NCI-H226 (cell line): ENCODE data around the gene MRPS30.
"Not testable (repeated sequence)": the region's sequence is repeated elsewhere in the genome, so short reads cannot be mapped to it uniquely, and the experiment has no call there.

Experiments
- DNase-seq: peaks from one replicate; pipeline ENCODE4 v3.0.0-alpha.2; 2015

Gene MRPS30

GRCh38 chr5:44808435-44809214, at the start of gene MRPS30:
TSS of gene MRPS30 (plus strand) at chr5:44808947. CDS start at chr5:44808963, 16 bp downstream.
- DNase-seq: peak; percentile 98

GRCh38 chr5:44769200-44769876, 39.4 kb upstream of the MRPS30 start:
- DNase-seq: no peak

- DNase-seq: no peak
These were observed 38.9 kb upstream of the MRPS30 start for GRCh38 chr5:44769877-44770209.

GRCh38 chr5:44770780-44771717, 37.7 kb upstream of the MRPS30 start:
- no peak for DNase-seq

- DNase-seq: not testable (repeated sequence)
These were observed 36.4 kb upstream of the MRPS30 start for GRCh38 chr5:44772397-44772796.

GRCh38 chr5:44774279-44774880, 34.4 kb upstream of the MRPS30 start:
- DNase-seq: peak; percentile 7

GRCh38 chr5:44779167-44779566, 29.6 kb upstream of the MRPS30 start:
- no peak for DNase-seq

- no peak for DNase-seq
These were observed 25.0 kb upstream of the MRPS30 start for GRCh38 chr5:44783634-44784315.

- DNase-seq: no peak
These were observed 21.0 kb upstream of the MRPS30 start for GRCh38 chr5:44787731-44788130.

- peak; percentile 67 for DNase-seq
These were observed 19.3 kb upstream of the MRPS30 start for GRCh38 chr5:44789372-44789995.

- DNase-seq: not testable (repeated sequence)
These were observed 16.6 kb upstream of the MRPS30 start for GRCh38 chr5:44792031-44792673.

GRCh38 chr5:44794371-44794770, 14.4 kb upstream of the MRPS30 start:
- DNase-seq: no peak

GRCh38 chr5:44795496-44795895, 13.3 kb upstream of the MRPS30 start:
- DNase-seq: no peak

GRCh38 chr5:44797841-44798240, 10.9 kb upstream of the MRPS30 start:
- DNase-seq: no peak

GRCh38 chr5:44801992-44802391, 6.8 kb upstream of the MRPS30 start:
- no peak for DNase-seq

- DNase-seq: no peak
These were observed 2.1 kb upstream of the MRPS30 start for GRCh38 chr5:44806608-44807007.

GRCh38 chr5:44807269-44807668, 1.5 kb upstream of the MRPS30 start:
- DNase-seq: peak; percentile 38

- peak; percentile 15 for DNase-seq
These were observed 638 bp downstream of the MRPS30 start for GRCh38 chr5:44809215-44809955.

- no peak for DNase-seq
These were observed 1.2 kb downstream of the MRPS30 start for GRCh38 chr5:44809956-44810420.

- DNase-seq: no peak
These were observed 6.0 kb downstream of the MRPS30 start for GRCh38 chr5:44814761-44815160.
